ENCODE results near the gene METAP1D.
"Not testable (repeated sequence)": the region's sequence is repeated elsewhere in the genome, so short reads cannot be mapped to it uniquely, and the experiment has no call there.

METAP1D gene

GRCh38 chr2:172108587-172108930 lies 108.8 kb downstream of the METAP1D start:
- H3K36me3 ChIP-seq: no peaks in the 10 kb centered on the region
- peaks cover 0 to 71% of the 10 kb centered on the region in 2 donors for H3K27me3 ChIP-seq

GRCh38 chr2:172109256-172109987 lies 109.7 kb downstream of the METAP1D start:
- Histone ChIP-seq H3K27me3 (peaks cover 0 to 70% of the 10 kb centered on the region in 2 donors), H3K9me3 (no peaks in the 10 kb centered on the region), H3K36me3 (no peaks in the 10 kb centered on the region), H3K27ac (no peak overlapping the region), H3K4me3 (no peak overlapping the region), H3K4me1 (peaks cover 0 to 23% (median 11%) of the 10 kb centered on the region in 4 donors)
- no peak for DNase-seq
- no peak for TF ChIP-seq CTCF (IDR thresholded peaks at IDR 0.05)
- intact Hi-C loops (cut with DNase I; ENCODE audit: low total_unique reads): loop anchor here (10.0 kb wide), 2 partner anchors 295 to 405 kb away; no protein-coding TSS in a partner anchor

More at GRCh38 chr2:172108587-172108930, 108.8 kb downstream of the METAP1D start:
- intact Hi-C loops (cut with DNase I; ENCODE audit: low total_unique reads): loop anchor here (10.0 kb wide), 2 partner anchors 294 to 404 kb away; no protein-coding TSS in a partner anchor
- no peak overlapping the region for H3K27ac ChIP-seq
- TF ChIP-seq CTCF (IDR thresholded peaks at IDR 0.05): no peak
- peaks cover 0 to 23% (median 11%) of the 10 kb centered on the region in 4 donors for H3K4me1 ChIP-seq
- no peak for DNase-seq
- H3K4me3 ChIP-seq: no peak overlapping the region
- H3K9me3 ChIP-seq: no peaks in the 10 kb centered on the region

DNA sequence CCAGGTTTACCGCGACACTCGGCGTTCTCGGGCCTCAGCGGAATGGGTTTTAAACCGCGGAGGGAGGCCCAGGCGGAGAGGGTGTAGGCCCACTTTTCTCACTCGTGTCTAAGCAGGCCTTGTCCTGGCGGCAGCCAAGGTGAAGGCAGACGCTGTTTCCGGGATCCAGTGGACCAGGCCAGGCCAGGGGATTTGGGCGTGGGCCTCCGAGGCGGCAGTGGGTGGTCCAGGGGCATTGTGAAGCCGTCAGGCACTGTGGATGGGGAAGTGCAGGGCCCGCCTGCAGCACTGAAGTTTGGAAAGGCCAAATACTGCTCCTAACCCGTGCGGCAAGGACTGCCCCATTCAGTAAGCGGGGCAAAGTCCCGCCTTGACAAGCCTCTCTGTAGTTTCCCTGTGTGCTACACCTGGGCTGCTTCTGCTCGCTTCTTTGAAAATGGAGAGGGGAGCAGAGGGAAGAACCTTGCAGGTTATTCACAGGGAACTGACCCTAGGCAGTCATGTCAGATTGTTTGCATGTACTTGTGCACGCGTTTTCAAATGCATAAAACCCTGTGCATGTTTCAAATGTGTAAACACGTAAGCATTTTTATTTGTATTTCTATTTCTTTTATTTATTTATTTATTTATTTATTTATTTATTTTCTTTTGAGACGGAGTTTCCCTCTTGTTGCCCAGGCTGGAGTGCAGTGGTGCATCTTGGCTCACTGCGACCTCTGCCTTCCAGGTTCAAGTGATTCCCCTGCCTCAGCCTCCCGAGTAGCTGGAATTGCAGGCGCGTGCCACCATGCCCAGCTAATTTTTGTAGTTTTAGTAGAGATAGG lies 110.4 kb downstream of the METAP1D start:
- Histone ChIP-seq H3K27me3 (peaks cover 0 to 66% of the 10 kb centered on the region in 2 donors), H3K4me3 (no peak overlapping the region), H3K36me3 (no peaks in the 10 kb centered on the region), H3K9me3 (no peaks in the 10 kb centered on the region), H3K27ac (no peak overlapping the region), H3K4me1 (peaks cover 0 to 23% (median 11%) of the 10 kb centered on the region in 4 donors)
- intact Hi-C loops (cut with DNase I; ENCODE audit: low total_unique reads): loop anchor here (10.0 kb wide), 2 partner anchors 295 to 405 kb away; no protein-coding TSS in a partner anchor
- DNase-seq: no peak
- TF ChIP-seq CTCF (IDR thresholded peaks at IDR 0.05): no peak

DNA sequence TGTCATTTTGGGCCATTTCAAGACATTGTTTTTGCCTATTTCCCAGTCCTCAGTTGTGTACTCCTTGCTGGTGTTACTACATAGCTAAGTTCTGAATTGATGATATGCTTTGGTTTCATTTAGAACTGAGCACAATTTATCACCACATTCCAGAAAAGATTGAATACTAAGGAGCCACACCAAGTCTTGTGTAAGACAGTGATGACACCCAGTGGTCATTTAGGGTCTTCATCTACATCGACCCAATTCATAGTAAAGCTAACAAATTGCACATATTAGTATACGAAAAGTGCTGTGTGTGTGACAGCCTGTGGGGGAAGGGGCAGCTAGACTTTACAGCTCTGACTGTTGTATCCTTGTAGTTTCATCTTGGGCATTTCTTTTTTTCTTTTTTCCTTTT lies 113.9 kb downstream of the METAP1D start:
- intact Hi-C loops (cut with DNase I; ENCODE audit: low total_unique reads): no loop called here

GRCh38 chr2:172114176-172114575 lies 114.4 kb downstream of the METAP1D start:
- H3K9me3 ChIP-seq; intact Hi-C loops (cut with DNase I; ENCODE audit: low total_unique reads); H3K36me3 ChIP-seq; DNase-seq; H3K4me3 ChIP-seq; H3K4me1 ChIP-seq; H3K27ac ChIP-seq: not testable (repeated sequence)
- H3K27me3 ChIP-seq: peaks cover 0 to 27% of the 10 kb centered on the region in 2 donors

More for the DNA sequence above, 113.9 kb downstream of the METAP1D start:
- no peaks in the 10 kb centered on the region for H3K36me3 ChIP-seq
- no peaks in the 10 kb centered on the region for H3K9me3 ChIP-seq
- peak; percentile 29 to 35 for TF ChIP-seq CTCF (IDR thresholded peaks at IDR 0.05)
- H3K27ac ChIP-seq: no peak overlapping the region
- no peak overlapping the region for H3K4me3 ChIP-seq
- no peaks in the 10 kb centered on the region for H3K4me1 ChIP-seq
- DNase-seq: no peak
- H3K27me3 ChIP-seq: peaks cover 0 to 33% of the 10 kb centered on the region in 2 donors

GRCh38 chr2:172114579-172114978 lies 114.8 kb downstream of the METAP1D start:
- H3K27me3 ChIP-seq: peaks cover 0 to 23% of the 10 kb centered on the region in 2 donors
- H3K27ac ChIP-seq: no peak overlapping the region
- no peaks in the 10 kb centered on the region for H3K9me3 ChIP-seq
- H3K4me3 ChIP-seq: no peak overlapping the region
- TF ChIP-seq CTCF (IDR thresholded peaks at IDR 0.05): no peak
- H3K36me3 ChIP-seq: no peaks in the 10 kb centered on the region
- no peaks in the 10 kb centered on the region for H3K4me1 ChIP-seq
- DNase-seq: no peak
- intact Hi-C loops (cut with DNase I; ENCODE audit: low total_unique reads): no loop called here
